ENCODE data around the gene ADGRD2.

ADGRD2 gene

GRCh38 chr9:124438091-124438490 lies 12.2 kb upstream of the ADGRD2 start:
- no peak for DNase-seq (ENCODE audit: low spot score)
- peaks cover 0 to 18% (median 0%) of the 10 kb centered on the region in 3 experiments for H3K27me3 ChIP-seq (ENCODE audit: control insufficient read depth in 3 of 3, insufficient read depth in 3 of 3, low read depth in 1 of 3, low read length in 3 of 3)
- no peaks in the 10 kb centered on the region for H3K79me1 ChIP-seq (ENCODE audit: low read depth, low read length)
- no peak overlapping the region for H4K91ac ChIP-seq (ENCODE audit: low read depth, low read length, poor library complexity)
- no peaks in the 10 kb centered on the region for H3K4me1 ChIP-seq (ENCODE audit: control insufficient read depth in 2 of 2, insufficient read depth in 1 of 2, low read depth in 1 of 2, low read length in 2 of 2)
- H3K4me2 ChIP-seq (ENCODE audit: insufficient read depth, low read length, poor library complexity, severe bottlenecking): no peak overlapping the region
- no peak overlapping the region for H2AFZ ChIP-seq (ENCODE audit: low read length)
- no peak overlapping the region for H2BK12ac ChIP-seq (ENCODE audit: low read length)
- no peak overlapping the region for H3K27ac ChIP-seq (replicated peaks; ENCODE audit: low read length)
- no CpG with 5 or more reads among the region's 9 CpGs for WGBS, 2 donors (ENCODE audit: extremely low coverage in 2 of 2, insufficient read length in 2 of 2, insufficient replicate concordance in 1 of 2)
- H3K36me3 ChIP-seq (replicated peaks in 1 of 2; ENCODE audit: control insufficient read depth in 2 of 2, insufficient read depth in 2 of 2, low read length in 2 of 2): no peaks in the 10 kb centered on the region
- no peak overlapping the region for H2BK5ac ChIP-seq (ENCODE audit: low read length)
- no peak overlapping the region for H4K8ac ChIP-seq (ENCODE audit: low read depth, low read length)
- no peak overlapping the region for H3K18ac ChIP-seq (ENCODE audit: low read length)
- H3K4me3 ChIP-seq (ENCODE audit: low read length in 2 of 2): no peak overlapping the region
- H3K4ac ChIP-seq (ENCODE audit: low read length): no peak overlapping the region
- no peak overlapping the region for H2BK120ac ChIP-seq (ENCODE audit: low read depth, low read length)
- no peak overlapping the region for H3K9ac ChIP-seq (ENCODE audit: low read depth, low read length, poor library complexity)
- H2BK15ac ChIP-seq (ENCODE audit: low read length): no peak overlapping the region
- no peak overlapping the region for H2AK5ac ChIP-seq (ENCODE audit: low read depth, low read length)
- no peak overlapping the region for H3K14ac ChIP-seq (ENCODE audit: low read length)
- no peaks in the 10 kb centered on the region for H3K9me3 ChIP-seq (replicated peaks in 1 of 2; ENCODE audit: control insufficient read depth in 2 of 2, insufficient read depth in 1 of 2, low read depth in 1 of 2, low read length in 2 of 2)
- no peak overlapping the region for H3K23ac ChIP-seq (ENCODE audit: low read depth, low read length, poor library complexity)

- H3K79me1 ChIP-seq (ENCODE audit: low read depth, low read length): no peaks in the 10 kb centered on the region
- no peaks in the 10 kb centered on the region for H3K9me3 ChIP-seq (replicated peaks in 1 of 2; ENCODE audit: control insufficient read depth in 2 of 2, insufficient read depth in 1 of 2, low read depth in 1 of 2, low read length in 2 of 2)
- H2BK12ac ChIP-seq (ENCODE audit: low read length): no peak overlapping the region
- no peak overlapping the region for H4K91ac ChIP-seq (ENCODE audit: low read depth, low read length, poor library complexity)
- H3K27ac ChIP-seq (replicated peaks; ENCODE audit: low read length): no peak overlapping the region
- no peaks in the 10 kb centered on the region for H3K36me3 ChIP-seq (replicated peaks in 1 of 2; ENCODE audit: control insufficient read depth in 2 of 2, insufficient read depth in 2 of 2, low read length in 2 of 2)
- no peak for DNase-seq (ENCODE audit: low spot score)
- no peak overlapping the region for H2AFZ ChIP-seq (ENCODE audit: low read length)
- H2BK15ac ChIP-seq (ENCODE audit: low read length): no peak overlapping the region
- no peak overlapping the region for H4K8ac ChIP-seq (ENCODE audit: low read depth, low read length)
- H2AK5ac ChIP-seq (ENCODE audit: low read depth, low read length): no peak overlapping the region
- H3K18ac ChIP-seq (ENCODE audit: low read length): no peak overlapping the region
- no peak overlapping the region for H3K14ac ChIP-seq (ENCODE audit: low read length)
- no CpG with 5 or more reads among the region's 1 CpG for WGBS, 2 donors (ENCODE audit: extremely low coverage in 2 of 2, insufficient read length in 2 of 2, insufficient replicate concordance in 1 of 2)
- no peak overlapping the region for H3K23ac ChIP-seq (ENCODE audit: low read depth, low read length, poor library complexity)
- no peak overlapping the region for H2BK120ac ChIP-seq (ENCODE audit: low read depth, low read length)
- H3K4me2 ChIP-seq (ENCODE audit: insufficient read depth, low read length, poor library complexity, severe bottlenecking): no peak overlapping the region
- H3K4ac ChIP-seq (ENCODE audit: low read length): no peak overlapping the region
- H3K4me1 ChIP-seq (ENCODE audit: control insufficient read depth in 2 of 2, insufficient read depth in 1 of 2, low read depth in 1 of 2, low read length in 2 of 2): no peaks in the 10 kb centered on the region
- no peak overlapping the region for H3K4me3 ChIP-seq (ENCODE audit: low read length in 2 of 2)
- peaks cover 0 to 13% (median 0%) of the 10 kb centered on the region in 3 experiments for H3K27me3 ChIP-seq (ENCODE audit: control insufficient read depth in 3 of 3, insufficient read depth in 3 of 3, low read depth in 1 of 3, low read length in 3 of 3)
- H3K9ac ChIP-seq (ENCODE audit: low read depth, low read length, poor library complexity): no peak overlapping the region
- H2BK5ac ChIP-seq (ENCODE audit: low read length): no peak overlapping the region
Observed at GRCh38 chr9:124439086-124439485, 11.2 kb upstream of the ADGRD2 start.

- no CpG with 5 or more reads among the region's 6 CpGs for WGBS, 2 donors (ENCODE audit: extremely low coverage in 2 of 2, insufficient read length in 2 of 2, insufficient replicate concordance in 1 of 2)
- Histone ChIP-seq H4K91ac (ENCODE audit: low read depth, low read length, poor library complexity) (no peak overlapping the region), H2BK120ac (ENCODE audit: low read depth, low read length) (no peak overlapping the region), H3K27me3 (ENCODE audit: control insufficient read depth in 3 of 3, insufficient read depth in 3 of 3, low read depth in 1 of 3, low read length in 3 of 3) (peaks cover 0 to 9% (median 0%) of the 10 kb centered on the region in 3 experiments), H4K8ac (ENCODE audit: low read depth, low read length) (no peak overlapping the region), H3K36me3 (replicated peaks in 1 of 2; ENCODE audit: control insufficient read depth in 2 of 2, insufficient read depth in 2 of 2, low read length in 2 of 2) (no peaks in the 10 kb centered on the region), H3K9ac (ENCODE audit: low read depth, low read length, poor library complexity) (no peak overlapping the region), H3K27ac (replicated peaks; ENCODE audit: low read length) (no peak overlapping the region), H3K4me3 (ENCODE audit: low read length in 2 of 2) (no peak overlapping the region), H2BK5ac (ENCODE audit: low read length) (peak overlapping the region; percentile 69), H2BK15ac (ENCODE audit: low read length) (peak overlapping the region; percentile 14), H3K14ac (ENCODE audit: low read length) (no peak overlapping the region), H3K18ac (ENCODE audit: low read length) (peak overlapping the region; percentile 66), H3K4me1 (ENCODE audit: control insufficient read depth in 2 of 2, insufficient read depth in 1 of 2, low read depth in 1 of 2, low read length in 2 of 2) (no peaks in the 10 kb centered on the region), H3K9me3 (replicated peaks in 1 of 2; ENCODE audit: control insufficient read depth in 2 of 2, insufficient read depth in 1 of 2, low read depth in 1 of 2, low read length in 2 of 2) (no peaks in the 10 kb centered on the region), H3K4me2 (ENCODE audit: insufficient read depth, low read length, poor library complexity, severe bottlenecking) (no peak overlapping the region), H3K79me1 (ENCODE audit: low read depth, low read length) (no peaks in the 10 kb centered on the region), H2AFZ (ENCODE audit: low read length) (no peak overlapping the region), H3K23ac (ENCODE audit: low read depth, low read length, poor library complexity) (no peak overlapping the region), H2AK5ac (ENCODE audit: low read depth, low read length) (peak overlapping the region; percentile 53), H3K4ac (ENCODE audit: low read length) (no peak overlapping the region), H2BK12ac (ENCODE audit: low read length) (no peak overlapping the region)
- DNase-seq (ENCODE audit: low spot score): no peak
Observed at GRCh38 chr9:124439686-124440243, 10.5 kb upstream of the ADGRD2 start.

GRCh38 chr9:124440786-124441185 lies 9.5 kb upstream of the ADGRD2 start:
- Histone ChIP-seq H3K4me2 (ENCODE audit: insufficient read depth, low read length, poor library complexity, severe bottlenecking) (no peak overlapping the region), H2BK12ac (ENCODE audit: low read length) (no peak overlapping the region), H3K14ac (ENCODE audit: low read length) (no peak overlapping the region), H2BK120ac (ENCODE audit: low read depth, low read length) (no peak overlapping the region), H3K79me1 (ENCODE audit: low read depth, low read length) (no peaks in the 10 kb centered on the region), H3K27me3 (ENCODE audit: control insufficient read depth in 3 of 3, insufficient read depth in 3 of 3, low read depth in 1 of 3, low read length in 3 of 3) (peaks cover 0 to 9% (median 0%) of the 10 kb centered on the region in 3 experiments), H3K4ac (ENCODE audit: low read length) (no peak overlapping the region), H3K23ac (ENCODE audit: low read depth, low read length, poor library complexity) (no peak overlapping the region), H3K36me3 (replicated peaks in 1 of 2; ENCODE audit: control insufficient read depth in 2 of 2, insufficient read depth in 2 of 2, low read length in 2 of 2) (no peaks in the 10 kb centered on the region), H3K9ac (ENCODE audit: low read depth, low read length, poor library complexity) (no peak overlapping the region), H4K91ac (ENCODE audit: low read depth, low read length, poor library complexity) (no peak overlapping the region), H2AK5ac (ENCODE audit: low read depth, low read length) (peak overlapping the region; percentile 11), H3K27ac (replicated peaks; ENCODE audit: low read length) (no peak overlapping the region), H4K8ac (ENCODE audit: low read depth, low read length) (no peak overlapping the region), H2BK5ac (ENCODE audit: low read length) (no peak overlapping the region), H3K18ac (ENCODE audit: low read length) (peak overlapping the region; percentile 66), H2BK15ac (ENCODE audit: low read length) (peak overlapping the region; percentile 49), H2AFZ (ENCODE audit: low read length) (no peak overlapping the region), H3K9me3 (replicated peaks in 1 of 2; ENCODE audit: control insufficient read depth in 2 of 2, insufficient read depth in 1 of 2, low read depth in 1 of 2, low read length in 2 of 2) (no peaks in the 10 kb centered on the region), H3K4me3 (ENCODE audit: low read length in 2 of 2) (no peak overlapping the region), H3K4me1 (ENCODE audit: control insufficient read depth in 2 of 2, insufficient read depth in 1 of 2, low read depth in 1 of 2, low read length in 2 of 2) (no peaks in the 10 kb centered on the region)
- DNase-seq (ENCODE audit: low spot score): no peak
- WGBS, 2 donors (ENCODE audit: extremely low coverage in 2 of 2, insufficient read length in 2 of 2, insufficient replicate concordance in 1 of 2): no CpG with 5 or more reads among the region's 10 CpGs
